ENCODE results near the gene SNX15. TPM values are rescaled to one million over a fixed set of nuclear protein-coding genes. Genes with fewer than 3 reads are reported as not detected.

The SNX15 gene
- total RNA-seq, 1 experiment from 2014 or later = 14.8 TPM

DNA sequence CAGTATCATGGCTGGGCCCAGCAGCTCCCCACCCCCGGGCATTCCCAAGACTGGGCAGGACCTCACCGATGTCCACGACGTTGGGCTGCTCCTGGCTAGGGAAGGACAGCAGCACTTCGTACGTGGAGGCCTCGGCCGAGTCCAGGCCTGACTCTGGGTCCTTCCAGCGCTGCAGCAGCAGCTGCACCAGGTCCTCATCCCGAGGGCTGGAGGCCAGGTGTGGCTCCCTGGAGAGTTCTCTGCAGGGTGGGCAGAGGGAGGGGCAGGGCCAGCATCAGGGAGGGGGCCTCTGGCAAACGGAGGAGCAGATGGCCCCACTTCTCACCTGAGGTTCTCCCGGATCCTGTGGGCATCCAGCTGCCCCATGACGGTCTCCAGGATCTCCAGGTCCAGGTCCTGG lies 30.8 kb downstream of the SNX15 start:
- no peak overlapping the region for H3K4me3 ChIP-seq
- H3K36me3 ChIP-seq = no peaks in the 10 kb centered on the region
- no peak overlapping the region for H3K27ac ChIP-seq
- DNase-seq = no peak
- H3K9me3 ChIP-seq (replicated peaks) = no peaks in the 10 kb centered on the region
- H3K4me1 ChIP-seq = no peaks in the 10 kb centered on the region
- no peaks in the 10 kb centered on the region for H3K27me3 ChIP-seq

DNA sequence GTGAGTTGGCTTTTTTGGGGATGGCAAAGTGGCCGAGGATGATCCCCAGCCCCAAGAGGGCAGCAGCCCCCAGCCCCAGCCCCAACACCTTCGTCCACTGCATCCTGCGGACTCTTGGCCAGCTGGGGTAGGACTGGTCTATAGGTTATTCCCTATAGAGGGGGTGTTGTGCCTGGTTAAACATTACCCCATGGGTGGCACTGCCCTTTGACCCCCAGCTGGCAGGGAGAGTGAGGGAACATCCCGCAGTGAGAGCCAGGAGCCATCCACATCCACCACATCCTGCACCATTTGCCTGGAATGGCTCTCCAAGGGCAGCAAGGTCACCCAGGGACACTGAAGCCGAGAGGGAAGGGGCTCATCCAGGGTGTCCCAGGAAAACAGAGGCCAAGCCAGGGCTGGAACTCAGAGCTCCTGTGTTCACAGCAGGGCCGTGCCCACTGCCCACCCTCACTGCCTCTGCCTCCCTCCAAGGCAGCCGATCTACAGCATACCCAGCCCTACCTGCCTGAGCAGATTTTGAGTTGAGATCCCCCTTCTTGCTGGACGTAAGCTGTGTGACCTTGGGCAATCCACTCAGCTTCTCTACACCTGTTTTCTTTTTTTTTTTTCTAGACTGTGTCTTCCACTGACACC lies 31.3 kb downstream of the SNX15 start, which contains the start of gene NAALADL1:
Gene NAALADL1 (minus strand): TSS at position 135 of the 636 bp plus-strand sequence. CDS start 32 bp downstream, at position 103.
- no peaks in the 10 kb centered on the region for H3K9me3 ChIP-seq (replicated peaks)
- no peak within 1 kb of the TSS for H3K27ac ChIP-seq
- H3K36me3 ChIP-seq = no peaks in the 10 kb centered on the region
- H3K4me3 ChIP-seq = no peak within 1 kb of the TSS
- H3K4me1 ChIP-seq = no peaks in the 10 kb centered on the region
- no peaks in the 10 kb centered on the region for H3K27me3 ChIP-seq
- no peak for DNase-seq

DNA sequence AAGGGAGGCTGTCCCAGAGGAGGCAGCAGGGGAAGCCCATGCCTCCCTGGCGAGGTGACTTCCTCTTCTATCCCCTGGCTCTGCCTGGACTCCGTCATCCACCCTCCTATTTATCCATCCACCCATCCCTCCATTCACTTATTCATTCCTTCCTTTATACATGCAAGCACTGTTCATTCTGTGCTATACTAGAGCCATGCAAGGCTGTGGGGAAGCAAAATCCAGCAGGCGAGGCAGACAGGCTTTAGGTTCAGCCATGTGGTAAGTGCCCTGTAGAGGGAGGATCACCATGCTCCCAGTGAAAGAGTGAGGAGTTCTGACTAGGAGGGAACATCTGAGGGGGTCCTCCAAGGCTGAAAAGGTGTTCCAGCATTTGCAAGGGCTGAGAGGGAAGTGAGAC lies 32.3 kb downstream of the SNX15 start:
- DNase-seq = no peak
- Histone ChIP-seq H3K4me3 (no peak overlapping the region), H3K9me3 (replicated peaks) (no peaks in the 10 kb centered on the region), H3K27me3 (no peaks in the 10 kb centered on the region), H3K4me1 (no peaks in the 10 kb centered on the region), H3K27ac (no peak overlapping the region), H3K36me3 (no peaks in the 10 kb centered on the region)

DNA sequence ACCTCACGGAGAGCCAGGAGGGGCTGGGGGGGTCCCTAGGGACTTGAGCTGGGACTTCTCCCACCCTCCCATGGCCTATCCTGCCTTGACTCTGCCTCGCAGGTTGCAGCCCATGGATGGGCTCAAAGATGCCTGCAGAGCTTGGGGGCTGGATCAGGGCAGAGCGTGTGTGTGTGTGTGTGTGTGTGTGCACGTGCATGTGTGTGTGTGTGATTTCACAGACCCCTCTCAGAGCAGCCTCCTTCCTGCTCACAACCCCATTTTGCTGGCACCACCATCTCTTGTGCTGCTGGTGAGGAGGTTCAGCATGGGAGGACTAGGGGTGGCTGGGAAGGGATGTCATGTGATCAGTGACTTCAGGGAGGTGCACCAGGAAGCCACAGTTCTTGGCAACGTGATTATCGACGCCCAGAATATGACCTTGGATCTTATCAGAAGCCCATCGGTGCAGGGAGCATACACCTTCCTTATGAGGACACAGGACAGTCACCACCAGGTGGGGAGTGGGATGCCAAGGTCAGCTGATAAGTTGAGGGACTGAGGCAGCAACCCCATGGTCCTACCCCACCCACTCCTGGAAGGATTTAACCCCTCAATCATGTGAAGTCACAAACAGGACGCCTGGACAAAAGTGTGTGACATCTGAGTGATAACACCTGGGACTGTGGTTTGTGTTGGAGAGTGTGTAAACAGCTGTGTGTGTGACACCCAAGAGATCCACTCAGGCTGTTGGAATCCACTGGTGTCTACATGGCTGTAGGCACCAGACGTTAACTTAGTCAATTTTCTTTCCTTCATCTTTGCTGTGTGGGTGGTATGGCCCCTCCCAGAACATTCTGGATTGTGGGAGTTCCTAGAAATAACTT lies 33.0 kb downstream of the SNX15 start:
- H3K4me1 ChIP-seq = no peaks in the 10 kb centered on the region
- H3K27ac ChIP-seq = no peak overlapping the region
- no peaks in the 10 kb centered on the region for H3K36me3 ChIP-seq
- H3K27me3 ChIP-seq = no peaks in the 10 kb centered on the region
- no peak for DNase-seq
- H3K9me3 ChIP-seq (replicated peaks) = no peaks in the 10 kb centered on the region
- H3K4me3 ChIP-seq = no peak overlapping the region

DNA sequence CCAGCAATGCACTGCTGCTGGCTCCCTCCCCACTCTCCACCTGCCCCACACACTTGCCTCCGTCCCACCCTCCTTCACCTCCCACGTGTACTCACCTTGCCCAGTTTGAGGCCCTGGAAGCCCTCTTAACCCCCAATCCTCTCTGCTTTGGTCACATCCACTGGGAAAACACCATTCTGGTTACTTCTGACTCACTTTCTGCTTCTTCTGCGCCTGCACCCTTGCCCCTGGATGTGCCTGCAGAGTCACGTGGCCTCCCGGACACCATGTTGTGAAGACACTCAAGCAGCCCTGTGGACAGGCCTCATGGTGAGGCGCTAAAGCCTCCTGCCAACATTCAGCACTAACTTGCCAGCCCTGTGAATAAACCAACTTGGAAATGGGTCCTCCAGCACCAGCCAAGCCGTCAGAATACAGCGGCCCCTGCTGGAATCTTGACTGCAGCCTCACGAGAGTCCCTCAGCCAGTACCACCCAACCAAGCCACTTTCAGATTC lies 33.7 kb downstream of the SNX15 start:
- H3K9me3 ChIP-seq (replicated peaks) = no peaks in the 10 kb centered on the region
- no peak overlapping the region for H3K4me3 ChIP-seq
- no peaks in the 10 kb centered on the region for H3K27me3 ChIP-seq
- no peaks in the 10 kb centered on the region for H3K36me3 ChIP-seq
- DNase-seq = no peak
- no peaks in the 10 kb centered on the region for H3K4me1 ChIP-seq
- no peak overlapping the region for H3K27ac ChIP-seq

DNA sequence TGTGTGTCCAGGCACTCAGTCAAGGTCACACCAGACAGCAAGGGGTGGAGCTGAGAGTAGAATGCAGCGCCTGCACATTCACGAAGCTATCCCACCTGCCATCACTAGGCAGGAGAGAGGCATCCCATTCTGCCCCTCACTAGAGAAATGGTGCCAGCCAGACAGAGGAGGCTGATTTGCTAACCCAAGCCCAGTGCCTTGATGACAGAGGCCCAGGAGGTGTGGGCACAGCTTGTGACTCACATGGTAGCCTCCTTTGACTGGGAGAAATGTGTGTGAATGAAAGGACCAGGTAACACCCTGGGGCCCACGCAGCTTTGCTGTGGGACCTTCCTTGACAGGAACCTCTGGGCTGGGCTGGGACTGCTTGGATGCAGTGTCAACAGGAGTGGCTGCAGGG lies 36.3 kb downstream of the SNX15 start:
- no peaks in the 10 kb centered on the region for H3K4me1 ChIP-seq
- no peaks in the 10 kb centered on the region for H3K36me3 ChIP-seq
- DNase-seq = no peak

DNA sequence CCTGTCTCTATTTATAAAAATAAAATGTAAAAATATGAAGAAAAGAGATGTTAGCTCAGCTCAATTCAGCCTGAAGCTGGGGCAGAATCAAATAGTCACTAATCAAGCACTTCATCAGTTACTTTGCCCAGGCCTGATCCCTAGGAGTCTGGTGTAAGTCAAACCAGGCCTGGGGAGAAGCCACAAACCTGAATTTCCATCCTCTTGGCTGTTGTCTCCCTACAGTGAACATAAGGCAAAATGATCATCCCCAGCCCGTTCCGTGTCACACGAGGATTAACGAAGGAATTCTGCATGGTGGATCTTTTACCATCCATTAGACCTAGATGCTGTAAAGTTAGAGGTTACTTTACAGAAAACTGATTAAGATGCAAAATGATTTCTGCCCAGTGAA lies 37.6 kb downstream of the SNX15 start:
- H3K36me3 ChIP-seq = no peaks in the 10 kb centered on the region
- no peak overlapping the region for H3K27ac ChIP-seq
- DNase-seq = no peak
- no peaks in the 10 kb centered on the region for H3K9me3 ChIP-seq (replicated peaks)
- no peak overlapping the region for H3K4me3 ChIP-seq
- peaks cover 11% of the 10 kb centered on the region; the same call in 1 of the 2 replicates for H3K27me3 ChIP-seq
- no peaks in the 10 kb centered on the region for H3K4me1 ChIP-seq

More for the DNA sequence above, 36.3 kb downstream of the SNX15 start:
- H3K9me3 ChIP-seq (replicated peaks) = no peaks in the 10 kb centered on the region
- no peak overlapping the region for H3K4me3 ChIP-seq
- H3K27ac ChIP-seq = no peak overlapping the region
- peaks cover 11% of the 10 kb centered on the region; the same call in 1 of the 2 replicates for H3K27me3 ChIP-seq

DNA sequence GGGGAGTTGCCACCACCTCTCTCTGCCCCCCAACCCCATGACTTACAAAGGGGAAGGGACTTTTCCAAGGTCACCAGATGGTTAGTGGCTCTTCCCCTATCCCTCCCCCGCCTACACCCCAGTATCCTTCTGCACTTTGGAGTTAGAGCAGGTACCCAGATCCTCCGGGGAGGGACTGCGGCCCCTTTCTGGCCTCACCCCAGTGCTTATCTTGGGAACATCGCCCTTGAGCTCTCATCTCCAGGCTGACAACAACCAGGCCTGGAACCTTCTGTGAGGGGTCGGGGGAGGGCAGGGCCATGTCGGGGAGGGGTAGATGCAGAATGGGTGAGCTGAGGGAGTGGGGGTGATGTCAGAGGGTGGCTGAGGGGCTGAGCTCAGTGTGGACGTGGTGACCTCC lies 38.6 kb downstream of the SNX15 start:
- DNase-seq = no peak
- no peak overlapping the region for H3K4me3 ChIP-seq
- H3K4me1 ChIP-seq = no peaks in the 10 kb centered on the region
- H3K9me3 ChIP-seq (replicated peaks) = no peaks in the 10 kb centered on the region
- H3K36me3 ChIP-seq = no peaks in the 10 kb centered on the region
- H3K27ac ChIP-seq = no peak overlapping the region
- H3K27me3 ChIP-seq = peaks cover 11% of the 10 kb centered on the region; the same call in 1 of the 2 replicates

DNA sequence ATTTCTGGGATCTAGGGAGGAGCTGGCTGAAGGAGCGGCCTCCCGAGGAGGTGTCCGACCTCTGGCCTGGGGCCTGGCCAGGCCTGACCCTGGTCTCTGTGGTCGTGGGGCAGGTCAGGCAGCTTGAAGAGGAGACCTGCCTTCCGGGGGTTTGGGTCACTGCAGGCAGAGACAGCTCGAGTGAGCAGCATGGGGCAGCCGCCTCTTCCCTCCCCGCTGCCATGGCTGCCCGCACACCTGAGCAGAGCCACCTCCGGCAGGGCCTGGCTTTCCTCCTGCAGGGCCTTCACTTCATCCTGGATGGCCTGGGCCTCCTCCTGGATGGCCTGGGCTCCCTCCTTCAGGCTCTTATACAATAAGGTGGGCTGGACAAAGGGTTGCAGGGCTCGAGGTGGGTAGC lies 39.1 kb downstream of the SNX15 start:
- Histone ChIP-seq H3K36me3 (no peaks in the 10 kb centered on the region), H3K27ac (no peak overlapping the region), H3K27me3 (peaks cover 11% of the 10 kb centered on the region; the same call in 1 of the 2 replicates), H3K9me3 (replicated peaks) (no peaks in the 10 kb centered on the region), H3K4me1 (no peaks in the 10 kb centered on the region), H3K4me3 (no peak overlapping the region)
- no peak for DNase-seq

DNA sequence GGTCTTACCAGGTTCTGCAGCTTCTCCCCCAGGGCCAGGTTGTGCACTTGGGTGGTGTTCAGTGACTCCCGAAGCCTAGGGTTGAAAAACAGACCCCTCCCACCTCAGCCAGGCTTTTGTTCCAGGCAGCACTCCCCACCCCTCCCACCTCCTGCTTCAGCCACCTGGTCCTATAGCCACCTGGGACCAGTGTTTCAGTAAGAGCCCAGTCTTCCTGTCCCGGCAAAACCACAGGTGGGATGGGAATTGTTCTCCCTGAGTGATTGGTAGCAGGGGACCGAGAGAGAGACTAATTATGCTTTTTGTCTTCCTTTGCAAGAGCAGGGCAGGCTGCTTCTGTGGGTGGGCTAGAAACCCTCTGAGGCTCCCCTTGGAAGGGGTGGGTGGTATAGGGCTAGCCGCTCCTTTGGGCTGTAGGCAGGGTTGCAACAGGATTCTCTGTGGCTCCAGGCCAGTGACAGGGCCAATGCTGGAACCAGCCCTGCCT lies 39.6 kb downstream of the SNX15 start:
- Histone ChIP-seq H3K4me1 (no peaks in the 10 kb centered on the region), H3K9me3 (replicated peaks) (no peaks in the 10 kb centered on the region), H3K27ac (no peak overlapping the region), H3K36me3 (no peaks in the 10 kb centered on the region), H3K4me3 (no peak overlapping the region), H3K27me3 (peaks cover 11% of the 10 kb centered on the region; the same call in 1 of the 2 replicates)
- DNase-seq = no peak

DNA sequence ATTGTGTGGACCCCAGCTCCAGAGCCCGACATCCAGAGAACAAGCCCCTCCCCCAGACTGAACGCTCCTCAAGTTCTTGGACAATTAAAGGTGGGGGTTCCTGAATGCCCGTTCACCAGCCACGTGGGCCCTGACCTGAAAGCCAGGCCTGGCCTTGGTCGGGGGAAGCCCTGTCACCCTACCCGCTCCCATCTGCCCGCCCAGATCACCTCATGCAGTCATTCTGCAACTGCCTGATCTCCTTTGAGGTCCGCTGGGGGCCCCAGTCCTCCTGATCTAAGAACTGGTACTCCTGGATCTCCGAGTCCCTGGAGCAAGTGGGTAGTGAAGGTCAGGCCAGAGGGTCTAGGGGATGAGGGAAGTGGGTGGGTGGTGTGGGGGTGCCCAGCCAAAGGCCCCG lies 40.2 kb downstream of the SNX15 start:
- Histone ChIP-seq H3K4me3 (no peak overlapping the region), H3K27ac (no peak overlapping the region)

DNA sequence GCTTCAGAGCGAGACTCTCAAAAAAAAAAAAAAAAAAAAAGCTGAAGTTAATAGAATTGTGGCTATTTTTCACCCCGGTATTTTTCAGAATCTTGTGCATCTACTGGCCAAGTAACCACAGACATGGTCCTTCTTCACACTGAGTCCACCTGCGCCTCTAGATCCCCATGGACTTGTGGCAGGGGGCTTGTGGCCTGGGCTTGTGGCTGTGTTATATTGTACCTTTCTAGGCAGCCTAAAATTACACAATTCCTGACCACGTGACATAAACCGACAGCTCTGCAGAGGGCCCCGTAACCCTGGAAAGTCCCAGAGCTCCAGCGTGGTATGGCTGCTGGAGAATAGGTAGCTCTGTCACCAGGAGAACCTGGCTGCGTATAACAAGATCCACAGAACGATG lies 42.0 kb downstream of the SNX15 start:
- H3K36me3 ChIP-seq = no peaks in the 10 kb centered on the region
- H3K27ac ChIP-seq = no peak overlapping the region
- no peaks in the 10 kb centered on the region for H3K4me1 ChIP-seq
- no peak overlapping the region for H3K4me3 ChIP-seq
- DNase-seq = no peak
- no peaks in the 10 kb centered on the region for H3K9me3 ChIP-seq (replicated peaks)
- peaks cover 11% of the 10 kb centered on the region; the same call in 1 of the 2 replicates for H3K27me3 ChIP-seq

More for the DNA sequence above, 40.2 kb downstream of the SNX15 start:
- H3K27me3 ChIP-seq = peaks cover 11% of the 10 kb centered on the region; the same call in 1 of the 2 replicates
- H3K9me3 ChIP-seq (replicated peaks) = no peaks in the 10 kb centered on the region
- H3K36me3 ChIP-seq = no peaks in the 10 kb centered on the region
- H3K4me1 ChIP-seq = no peaks in the 10 kb centered on the region
- DNase-seq = no peak

DNA sequence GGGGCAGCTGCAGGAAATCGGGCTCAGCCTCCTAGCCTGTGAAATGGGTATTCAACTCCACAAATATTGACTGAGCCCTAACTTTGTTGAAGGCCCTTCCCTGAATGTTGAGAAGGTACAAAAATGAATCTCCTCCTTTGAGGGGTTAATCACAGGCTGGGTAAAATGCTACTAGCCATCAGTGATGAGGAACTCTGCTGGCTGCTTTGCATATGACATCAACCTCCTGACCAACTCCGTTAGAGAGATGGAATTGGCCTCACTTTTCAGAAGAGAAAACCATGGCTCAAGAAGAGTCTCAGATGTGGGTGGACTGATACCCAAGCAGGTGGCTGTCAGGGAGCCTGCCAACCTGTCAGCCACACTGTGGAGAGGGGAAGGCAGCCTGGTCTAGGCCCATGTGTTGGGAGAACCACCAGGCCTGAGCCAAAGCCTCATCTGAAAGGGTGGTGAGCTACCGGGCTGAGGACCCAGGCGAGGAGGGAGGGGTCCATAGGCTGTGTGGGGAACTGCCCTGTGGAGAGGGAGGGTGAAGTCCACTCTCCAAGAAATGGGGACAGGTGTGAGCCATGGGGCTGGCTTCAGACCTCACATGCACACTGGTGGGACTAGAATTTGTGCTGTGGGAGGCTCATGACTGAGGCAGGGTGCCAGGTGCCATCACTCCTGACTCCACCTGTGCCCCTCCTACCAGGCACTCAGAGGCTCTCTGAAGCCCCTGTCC lies 44.8 kb downstream of the SNX15 start:
- peaks cover 6% of the 10 kb centered on the region; the same call in 1 of the 2 replicates for H3K36me3 ChIP-seq

DNA sequence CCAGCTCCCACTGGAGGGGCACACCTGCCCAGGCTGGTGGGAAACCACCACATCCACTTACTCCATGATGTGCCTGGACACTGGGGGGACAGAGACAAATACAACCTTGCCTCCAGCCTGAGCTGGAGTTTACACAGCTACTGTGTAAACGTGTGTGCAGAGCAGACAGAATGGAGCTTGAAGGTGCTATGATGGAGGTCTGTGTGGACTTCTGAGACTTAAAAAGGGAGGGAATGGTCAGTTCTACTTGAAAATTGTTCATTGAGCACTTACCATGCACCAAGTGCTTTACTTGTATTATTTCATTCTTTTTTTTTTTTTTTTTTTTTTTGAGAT lies 45.4 kb downstream of the SNX15 start:
- Histone ChIP-seq H3K4me1 (no peaks in the 10 kb centered on the region), H3K27me3 (peaks cover 5% of the 10 kb centered on the region; the same call in 1 of the 2 replicates), H3K27ac (no peak overlapping the region), H3K9me3 (replicated peaks) (no peaks in the 10 kb centered on the region), H3K4me3 (no peak overlapping the region), H3K36me3 (peaks cover 11% of the 10 kb centered on the region; the same call in 1 of the 2 replicates)
- no peak for DNase-seq

More for the DNA sequence above, 44.8 kb downstream of the SNX15 start:
- H3K9me3 ChIP-seq (replicated peaks) = no peaks in the 10 kb centered on the region
- no peak overlapping the region for H3K27ac ChIP-seq
- H3K27me3 ChIP-seq = peaks cover 10% of the 10 kb centered on the region; the same call in 1 of the 2 replicates
- H3K4me1 ChIP-seq = no peaks in the 10 kb centered on the region
- no peak for DNase-seq
- H3K4me3 ChIP-seq = no peak overlapping the region
